GM18951 (cell line): ENCODE data around the gene ZNF181.

Experiments
- POLR2A ChIP-seq: IDR thresholded peaks from 4 replicates; pipeline ENCODE4 v1.6.1; 2011; ENCODE audit warnings: mild to moderate bottlenecking; ENCODE audit not compliant: insufficient read length, insufficient read depth; ENCODE audit errors: extremely low read depth
- in situ Hi-C: fragments of 300-500 bp; cut with MboI; formaldehyde crosslinking; loops from one replicate; pipeline ENCODE4 v1.12.0; 2022; ENCODE audit warnings: low sequenced_read_pairs, mixed read lengths, inconsistent platforms; ENCODE audit not compliant: unreplicated experiment

Gene ZNF181

DNA sequence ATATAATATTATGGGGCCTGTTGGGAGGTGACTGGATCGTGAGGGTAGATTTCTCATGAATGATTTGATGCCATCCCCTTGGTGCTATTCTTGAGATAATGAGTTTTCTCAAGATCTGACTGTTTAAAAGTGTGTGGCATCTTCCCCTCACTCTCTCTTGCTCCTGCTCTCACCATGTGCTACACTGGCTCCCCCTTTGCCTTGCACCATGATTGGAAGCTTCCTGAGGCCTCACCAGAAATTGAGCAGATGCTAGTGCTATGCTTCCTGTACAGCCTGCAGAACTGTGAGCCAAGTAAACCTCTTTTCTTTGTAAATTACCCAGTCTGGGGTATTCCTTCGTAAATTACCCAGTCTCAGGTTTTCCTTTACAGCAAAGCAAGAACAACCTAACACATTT is 40.8 kb downstream of the ZNF181 start:
- no peak for TF ChIP-seq POLR2A
- in situ Hi-C loops, result no loop called here

DNA sequence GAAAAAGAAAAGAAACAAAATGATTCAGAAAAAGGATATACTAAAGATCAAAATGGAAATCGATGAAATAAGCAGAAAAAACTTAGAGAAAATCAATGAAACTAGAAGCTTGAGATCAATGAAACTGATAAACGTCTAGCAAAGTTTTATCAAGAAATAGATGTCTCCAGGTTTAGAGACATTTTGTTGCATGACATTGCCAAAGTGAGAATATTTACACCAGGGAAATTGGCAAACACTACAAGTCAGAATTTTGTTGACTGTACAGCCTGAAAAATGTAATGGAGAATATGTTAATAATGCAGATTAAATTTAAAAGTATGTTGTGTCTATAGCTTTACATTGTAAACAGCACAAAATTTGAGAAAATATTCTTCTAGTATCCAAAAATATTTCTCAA is 44.3 kb downstream of the ZNF181 start:
- in situ Hi-C loops, result no loop called here
- no peak for TF ChIP-seq POLR2A

DNA sequence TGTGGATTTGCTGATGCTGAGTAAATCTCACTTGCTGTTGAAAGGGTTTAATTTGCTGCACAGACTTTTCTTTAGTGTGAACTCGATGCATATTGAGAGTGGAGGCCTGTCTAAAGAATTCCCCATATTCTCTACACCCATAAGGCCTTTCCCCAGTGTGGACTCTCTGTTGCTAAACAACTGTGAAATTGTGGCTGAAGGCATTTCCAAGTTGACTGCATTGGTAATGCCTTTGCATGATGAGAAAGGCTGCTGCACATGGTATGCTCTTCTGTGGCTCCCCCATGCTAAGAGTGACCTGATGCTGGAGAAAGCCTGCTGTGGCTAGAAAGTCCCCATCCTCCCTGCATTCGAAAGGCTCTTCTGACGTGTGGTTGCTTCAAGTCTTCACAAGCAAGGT is 45.6 kb downstream of the ZNF181 start:
- in situ Hi-C loops, result no loop called here
- TF ChIP-seq POLR2A, result no peak

DNA sequence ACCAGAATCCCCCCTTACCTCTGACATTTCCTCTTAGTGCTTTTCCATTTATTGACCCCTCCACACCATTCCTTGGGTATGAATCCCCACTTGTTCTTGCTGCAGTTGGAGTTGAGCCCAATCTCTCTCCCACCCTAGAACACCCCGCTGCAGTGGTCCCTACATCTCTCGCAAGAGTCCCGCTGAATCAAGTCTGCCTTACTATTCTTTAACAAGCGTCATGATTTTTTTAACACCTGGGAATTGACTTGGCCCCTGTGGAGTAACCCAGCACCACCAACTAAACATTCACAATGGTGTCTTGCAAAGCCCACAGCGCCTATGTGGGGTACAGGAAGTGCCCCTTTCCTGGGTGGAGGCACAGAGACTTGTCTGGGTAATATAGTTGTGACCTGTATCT is 52.2 kb downstream of the ZNF181 start:
- in situ Hi-C loops, result no loop called here
- no peak for TF ChIP-seq POLR2A

DNA sequence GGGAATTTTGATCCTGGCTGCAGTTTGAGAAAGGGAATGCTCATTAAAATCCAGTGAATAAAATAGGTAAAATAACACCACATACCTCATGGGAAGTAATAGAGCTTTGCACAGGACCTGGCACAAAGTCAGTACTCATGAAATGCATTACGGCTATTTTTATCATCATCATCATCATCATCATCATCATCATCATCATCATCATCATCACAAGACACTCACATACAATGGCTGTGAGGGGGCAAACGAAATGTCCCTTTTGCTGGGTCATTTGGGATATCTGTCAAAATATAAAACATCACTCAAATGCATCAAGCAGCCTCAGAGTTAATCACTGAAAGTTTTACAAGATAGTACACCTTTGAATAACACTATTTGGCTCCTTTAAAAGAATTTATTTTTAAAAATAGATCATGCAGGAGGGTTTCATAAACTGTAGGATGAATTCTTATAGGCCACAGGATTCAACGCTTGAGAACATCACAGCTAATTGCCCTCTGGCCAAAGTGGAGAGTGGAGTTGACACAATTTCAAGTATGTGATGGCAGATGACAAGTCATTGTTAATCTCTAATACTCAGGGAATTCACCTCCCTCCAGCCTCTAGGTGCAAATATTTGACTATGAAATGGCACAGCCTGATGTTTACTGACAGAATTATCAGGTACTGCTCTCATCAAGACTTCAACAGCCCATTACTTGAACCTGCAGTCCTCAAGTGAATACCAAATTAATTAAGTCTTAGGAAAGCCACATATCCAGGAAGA is 53.2 kb downstream of the ZNF181 start:
- no peak for TF ChIP-seq POLR2A
- in situ Hi-C loops, result no loop called here

DNA sequence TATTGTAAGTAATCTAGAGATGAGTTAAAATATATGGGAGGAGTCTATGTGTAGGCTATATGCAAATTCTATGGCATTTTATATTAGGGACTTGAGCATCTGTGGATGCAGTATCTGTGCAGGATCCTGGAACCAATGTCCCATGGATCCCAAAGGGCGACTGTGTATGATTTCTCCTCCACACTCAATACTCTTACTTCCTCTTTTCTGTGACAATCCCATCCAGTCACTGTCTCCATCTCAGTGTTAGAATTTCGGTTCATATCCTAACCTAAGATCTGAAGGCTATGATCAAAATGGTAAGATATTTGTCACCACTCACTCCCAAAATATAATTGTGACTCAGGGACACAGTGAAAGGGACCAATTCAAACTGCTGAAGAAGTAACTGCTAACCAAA is 54.0 kb downstream of the ZNF181 start:
- in situ Hi-C loops, result no loop called here
- no peak for TF ChIP-seq POLR2A

DNA sequence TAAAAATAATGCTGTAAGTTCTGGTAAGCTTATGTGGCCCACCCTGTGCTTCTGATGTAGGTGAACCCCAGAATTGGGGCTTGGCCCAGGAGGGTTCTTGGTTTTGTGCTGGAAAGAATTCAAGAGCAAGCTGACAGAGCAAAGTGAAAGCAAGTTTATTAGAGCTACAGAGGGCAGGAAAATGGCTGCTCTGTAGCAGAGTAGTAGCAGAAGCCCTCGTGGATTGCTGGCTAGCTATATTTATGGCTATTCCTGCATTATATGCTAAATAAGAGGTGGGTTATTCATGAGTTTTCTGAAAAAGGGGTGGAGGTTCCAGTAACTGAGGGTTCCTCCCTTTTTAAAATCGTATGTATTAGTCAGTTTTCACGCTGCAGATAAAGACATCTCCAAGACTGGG is 59.5 kb downstream of the ZNF181 start:
- no peak for TF ChIP-seq POLR2A
- in situ Hi-C loops, result no loop called here

DNA sequence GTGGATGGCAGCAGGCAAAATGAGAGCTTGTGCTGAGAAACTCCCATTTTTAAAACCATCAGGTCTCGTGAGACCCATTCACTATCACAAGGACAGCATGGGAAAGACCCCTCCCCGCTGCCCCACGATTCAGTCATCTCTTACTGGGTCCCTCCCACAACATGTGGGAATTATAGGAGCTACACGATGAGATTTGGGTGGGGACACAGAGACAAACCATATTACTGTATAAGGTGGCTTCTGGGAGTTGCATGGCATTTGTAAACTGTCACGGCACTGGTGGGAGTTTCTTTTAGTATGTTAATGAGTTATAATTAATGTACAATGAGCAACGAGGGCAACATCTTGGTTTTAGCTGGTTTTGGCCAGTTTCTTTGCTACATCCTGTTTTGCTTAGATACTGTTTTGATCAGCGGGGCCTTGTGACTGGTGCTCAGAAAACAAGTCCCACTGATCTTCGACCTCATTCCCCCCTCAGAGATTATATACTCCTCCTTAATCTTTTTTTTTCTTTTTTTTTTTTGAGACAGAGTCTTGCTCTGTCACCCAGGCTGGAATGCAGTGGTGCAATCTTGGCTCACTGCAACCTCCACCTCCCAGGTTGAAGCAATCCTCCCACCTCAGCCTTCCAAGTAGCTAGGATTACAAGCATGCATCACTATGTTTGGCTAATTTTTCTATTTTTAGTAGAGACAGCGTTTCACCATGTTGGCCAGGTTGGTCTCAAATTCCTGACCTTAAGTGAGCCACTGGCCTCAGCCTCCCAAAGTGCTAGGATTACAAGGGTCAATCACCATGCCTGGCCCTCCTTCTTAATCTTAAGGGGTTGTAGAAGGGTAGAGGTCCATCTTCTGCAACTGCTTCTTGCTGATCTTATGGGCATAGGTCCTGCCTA is 60.3 kb downstream of the ZNF181 start:
- in situ Hi-C loops, result no loop called here

More for the DNA sequence above, 60.3 kb downstream of the ZNF181 start:
- no peak for TF ChIP-seq POLR2A
